ENCODE data around the gene ZACN.

ZACN gene

GRCh38 chr17:76078860-76079534 lies at the start of gene ZACN:
Gene ZACN, plus strand, starts transcription at chr17:76079182. Its CDS starts 83 bp downstream, at chr17:76079265.
- in situ Hi-C loops (cut with HindIII; ENCODE audit: low sequenced_read_pairs), result no loop called here

DNA sequence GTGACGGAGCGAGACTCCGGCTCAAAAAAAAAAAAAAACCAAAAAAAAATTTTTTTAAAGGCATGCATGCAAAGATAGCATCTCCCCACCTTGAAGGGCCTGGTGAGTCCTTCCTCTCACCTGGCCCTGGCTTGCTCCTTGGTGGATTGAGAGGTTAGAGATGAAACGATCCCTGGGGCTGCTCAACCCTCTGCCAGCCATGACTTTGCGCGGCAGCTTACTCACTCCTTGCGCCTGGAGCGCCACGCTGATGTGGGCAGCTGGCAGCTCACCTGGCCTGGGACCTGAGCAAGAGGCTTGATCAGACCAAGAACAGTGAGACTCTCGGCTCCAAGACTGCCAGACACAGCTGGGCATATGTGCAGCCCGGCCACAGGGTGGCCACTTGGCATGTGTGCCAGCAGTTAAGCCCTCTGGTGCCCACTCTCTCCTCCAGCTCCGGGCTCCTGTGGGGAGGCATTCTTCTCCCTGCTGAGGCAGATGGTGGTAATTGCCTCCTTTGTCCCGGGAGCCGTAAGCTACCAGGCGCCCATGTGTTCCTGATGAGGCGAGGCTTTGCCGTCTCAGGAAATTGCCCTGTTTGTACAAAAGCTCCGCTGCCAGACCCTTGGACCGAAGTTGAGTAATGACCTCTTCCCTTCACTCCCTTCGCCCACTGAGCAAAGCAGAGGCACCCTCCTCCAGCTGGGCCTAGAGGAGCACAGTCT lies 46.8 kb upstream of the ZACN start:
- in situ Hi-C loops (cut with HindIII; ENCODE audit: low sequenced_read_pairs), result loop anchor here (25.0 kb wide), 1 partner anchor 405 kb away; no protein-coding TSS in a partner anchor

GRCh38 chr17:76032780-76033108 lies 46.2 kb upstream of the ZACN start:
- in situ Hi-C loops (cut with HindIII; ENCODE audit: low sequenced_read_pairs), result loop anchor here (25.0 kb wide), 1 partner anchor 405 kb away; no protein-coding TSS in a partner anchor

- in situ Hi-C loops (cut with HindIII; ENCODE audit: low sequenced_read_pairs), result loop anchor here (25.0 kb wide), 1 partner anchor 404 kb away; no protein-coding TSS in a partner anchor
Measured at GRCh38 chr17:76033139-76033538, 45.8 kb upstream of the ZACN start.

DNA sequence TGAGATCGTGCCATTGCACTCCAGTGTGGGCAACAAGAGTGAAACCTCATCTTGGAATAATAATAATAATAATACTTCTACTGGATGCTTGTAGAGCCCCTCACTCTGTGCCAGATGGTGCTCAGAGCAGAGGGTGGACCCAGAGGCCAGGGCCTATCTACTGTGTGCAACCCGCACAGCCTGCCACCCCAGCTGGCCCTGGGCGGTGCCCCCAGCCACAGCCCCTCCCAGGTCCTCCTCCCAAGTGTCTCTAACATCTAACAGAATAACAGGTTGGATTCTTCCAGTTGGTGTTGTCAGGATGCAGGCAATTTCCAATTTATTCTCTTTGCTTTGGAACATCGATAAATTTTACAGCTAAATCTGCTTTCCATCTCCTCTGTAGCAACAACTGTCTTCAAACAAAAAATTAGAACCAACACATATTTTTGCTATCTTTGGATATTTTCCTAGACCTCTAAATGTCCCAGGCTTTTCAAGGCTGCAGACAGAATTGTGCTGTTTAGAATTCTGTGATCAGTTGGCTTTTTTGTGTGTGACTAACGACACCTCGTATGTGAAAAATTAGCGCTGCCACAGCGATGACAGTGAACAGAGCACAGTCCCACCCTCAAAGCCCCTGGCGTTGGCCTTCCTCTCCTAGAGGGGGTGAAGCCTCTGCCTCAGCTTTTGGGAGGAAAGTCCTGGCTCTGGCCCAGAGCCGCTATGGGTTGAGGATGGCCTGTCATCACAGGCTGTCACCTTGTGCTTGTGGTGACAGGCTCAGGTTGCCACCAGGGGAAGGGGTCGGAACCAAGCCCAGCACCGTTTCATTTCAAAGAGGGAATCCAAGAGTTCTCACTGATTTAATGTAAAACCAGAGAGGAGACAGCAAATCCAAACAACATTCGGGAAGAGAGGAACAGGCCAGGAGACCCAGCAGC lies 44.3 kb upstream of the ZACN start:
- in situ Hi-C loops (cut with HindIII; ENCODE audit: low sequenced_read_pairs), result loop anchor here (25.0 kb wide), 1 partner anchor 403 kb away; no protein-coding TSS in a partner anchor

- in situ Hi-C loops (cut with HindIII; ENCODE audit: low sequenced_read_pairs), result loop anchor here (25.0 kb wide), 1 partner anchor 401 kb away; no protein-coding TSS in a partner anchor
Measured at GRCh38 chr17:76036497-76037261, 42.3 kb upstream of the ZACN start.

DNA sequence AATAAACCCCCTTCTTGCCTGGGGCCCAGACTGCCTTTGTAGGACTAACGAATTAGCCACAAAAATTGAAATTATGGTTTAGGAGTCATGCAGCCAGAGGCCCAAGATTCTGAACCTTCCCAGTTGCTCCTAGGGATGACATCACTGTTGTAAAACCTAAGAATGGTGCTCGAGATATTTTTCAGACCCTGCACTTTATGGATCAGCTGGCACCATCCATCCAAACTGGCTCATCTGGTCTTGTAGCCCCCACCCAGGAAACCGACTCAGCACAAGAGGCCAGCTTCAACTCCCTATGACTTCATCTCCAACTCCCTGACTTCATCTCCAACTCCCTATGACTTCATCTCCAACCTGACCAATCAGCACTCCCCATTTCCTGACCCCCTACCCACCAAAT lies 40.9 kb upstream of the ZACN start:
- in situ Hi-C loops (cut with HindIII; ENCODE audit: low sequenced_read_pairs), result loop anchor here (25.0 kb wide), 1 partner anchor 399 kb away; no protein-coding TSS in a partner anchor

- in situ Hi-C loops (cut with HindIII; ENCODE audit: low sequenced_read_pairs), result loop anchor here (25.0 kb wide), 1 partner anchor 398 kb away; no protein-coding TSS in a partner anchor
Measured at GRCh38 chr17:76039121-76039520, 39.9 kb upstream of the ZACN start.

DNA sequence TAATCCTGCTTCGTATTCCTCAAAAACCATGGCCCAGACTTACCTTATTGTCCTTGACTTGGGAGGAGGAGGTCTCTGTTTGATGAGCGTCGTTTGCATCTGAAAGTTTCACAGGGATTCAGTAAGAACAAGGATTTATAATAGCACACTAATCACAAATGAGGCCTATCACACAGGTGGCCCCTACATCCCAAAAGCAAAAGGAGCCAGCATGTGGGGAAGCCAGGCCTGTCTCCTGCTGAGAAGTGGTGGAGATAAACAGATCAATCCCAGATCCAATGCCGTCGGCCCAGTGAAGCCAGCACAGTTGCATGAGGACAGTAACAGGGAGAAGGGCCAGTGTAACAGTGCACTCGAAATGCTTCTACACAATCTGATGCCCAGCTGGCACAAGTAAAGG lies 38.6 kb upstream of the ZACN start:
- in situ Hi-C loops (cut with HindIII; ENCODE audit: low sequenced_read_pairs), result loop anchor here (25.0 kb wide), 1 partner anchor 397 kb away; no protein-coding TSS in a partner anchor

- in situ Hi-C loops (cut with HindIII; ENCODE audit: low sequenced_read_pairs), result loop anchor here (25.0 kb wide), 1 partner anchor 394 kb away; no protein-coding TSS in a partner anchor
Measured at GRCh38 chr17:76042868-76043267, 36.1 kb upstream of the ZACN start.

DNA sequence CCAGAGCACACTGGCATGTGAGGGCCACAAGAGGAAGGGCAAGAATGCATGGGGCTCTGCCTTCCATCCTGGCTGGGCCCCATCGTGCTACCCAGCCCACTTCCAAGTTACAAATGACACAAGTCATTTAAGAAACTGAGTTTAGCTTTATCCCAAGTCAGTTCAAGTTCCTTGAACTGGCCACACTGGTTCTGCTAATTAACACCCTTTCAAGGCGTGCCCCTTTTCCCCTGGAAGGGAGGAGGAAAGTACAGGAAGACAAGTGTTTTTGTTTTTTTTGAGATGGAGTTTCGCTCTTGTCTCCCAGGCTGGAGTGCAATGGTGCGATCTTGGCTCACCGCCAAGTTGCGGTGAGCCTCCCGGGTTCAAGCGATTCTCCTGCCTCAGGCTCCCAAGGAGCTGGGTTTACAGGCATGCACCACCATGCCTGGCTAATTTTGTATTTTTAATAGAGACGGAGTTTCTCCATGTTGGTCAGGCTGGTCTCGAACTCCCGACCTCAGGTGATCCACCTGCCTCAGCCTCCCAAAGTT lies 34.4 kb upstream of the ZACN start:
- in situ Hi-C loops (cut with HindIII; ENCODE audit: low sequenced_read_pairs), result loop anchor here (25.0 kb wide), 1 partner anchor 393 kb away; no protein-coding TSS in a partner anchor

DNA sequence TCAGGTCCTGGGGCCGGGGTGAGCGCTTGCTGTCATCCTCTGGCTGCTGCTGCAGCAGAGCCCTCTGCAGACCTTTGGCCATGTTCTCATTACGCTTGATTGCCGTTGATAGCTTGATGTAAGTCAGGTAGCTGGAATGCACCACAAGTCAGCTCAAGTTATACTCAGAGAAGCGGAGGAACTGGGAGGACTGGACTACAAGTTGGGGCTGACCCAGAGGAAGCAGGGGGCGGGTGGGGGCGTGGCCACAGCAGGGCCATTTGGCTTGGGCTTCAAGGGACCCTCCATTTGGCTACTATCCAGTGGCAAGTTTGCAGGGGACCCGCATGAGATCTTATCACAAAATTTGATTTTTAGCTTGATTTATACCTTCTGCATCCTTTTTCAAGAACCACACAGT lies 32.9 kb upstream of the ZACN start:
- in situ Hi-C loops (cut with HindIII; ENCODE audit: low sequenced_read_pairs), result loop anchor here (25.0 kb wide), 1 partner anchor 391 kb away; no protein-coding TSS in a partner anchor

DNA sequence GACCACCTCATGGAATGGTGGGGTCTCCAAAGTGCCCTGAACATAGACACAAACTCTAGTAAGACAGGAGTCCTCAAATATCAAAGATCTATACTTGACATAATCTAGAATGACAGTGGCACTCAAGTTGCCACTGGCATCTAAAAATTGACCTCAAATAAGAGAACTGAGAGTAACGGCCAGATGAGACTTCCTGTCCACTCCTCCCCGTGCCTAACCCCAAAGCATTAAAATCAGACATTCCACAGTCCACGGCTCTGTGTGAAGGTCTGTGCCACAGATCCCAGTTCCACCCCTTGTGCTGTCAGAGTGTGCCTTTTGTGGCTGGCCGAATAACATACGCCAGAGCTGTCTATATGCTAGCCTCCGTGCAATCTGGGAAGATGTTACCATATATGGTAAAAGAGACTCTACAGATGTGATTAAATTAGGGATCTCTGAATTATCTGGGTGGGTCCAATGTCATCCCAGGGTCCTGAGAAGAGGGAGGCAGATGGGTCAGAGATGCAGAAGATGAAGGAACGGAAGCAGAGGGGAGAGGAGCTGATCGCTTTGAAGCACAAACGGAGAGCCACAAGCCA lies 30.9 kb upstream of the ZACN start:
- in situ Hi-C loops (cut with HindIII; ENCODE audit: low sequenced_read_pairs), result loop anchor here (25.0 kb wide), 1 partner anchor 389 kb away; no protein-coding TSS in a partner anchor

DNA sequence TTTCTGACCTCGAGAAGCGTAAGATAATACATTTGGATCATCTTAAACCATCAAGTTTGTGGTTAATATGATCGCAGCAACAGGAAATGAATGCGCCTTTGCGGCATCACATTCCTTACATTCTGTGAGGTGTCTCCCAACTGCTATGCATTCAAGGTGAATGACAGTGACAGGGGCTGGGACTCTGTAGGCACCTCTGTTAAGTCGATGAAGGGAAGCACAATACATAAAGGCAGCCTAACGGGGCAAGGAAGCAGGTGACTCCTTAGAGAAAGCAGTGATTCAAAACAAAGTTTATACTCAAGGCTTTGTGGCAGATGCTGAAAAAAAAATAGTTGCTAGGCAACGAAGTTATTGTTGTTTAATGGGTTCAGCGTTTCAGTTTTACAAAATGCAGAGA lies 30.3 kb upstream of the ZACN start:
- in situ Hi-C loops (cut with HindIII; ENCODE audit: low sequenced_read_pairs), result loop anchor here (25.0 kb wide), 1 partner anchor 389 kb away; no protein-coding TSS in a partner anchor

- in situ Hi-C loops (cut with HindIII; ENCODE audit: low sequenced_read_pairs), result loop anchor here (25.0 kb wide), 1 partner anchor 388 kb away; no protein-coding TSS in a partner anchor
Measured at GRCh38 chr17:76049239-76049638, 29.7 kb upstream of the ZACN start.

DNA sequence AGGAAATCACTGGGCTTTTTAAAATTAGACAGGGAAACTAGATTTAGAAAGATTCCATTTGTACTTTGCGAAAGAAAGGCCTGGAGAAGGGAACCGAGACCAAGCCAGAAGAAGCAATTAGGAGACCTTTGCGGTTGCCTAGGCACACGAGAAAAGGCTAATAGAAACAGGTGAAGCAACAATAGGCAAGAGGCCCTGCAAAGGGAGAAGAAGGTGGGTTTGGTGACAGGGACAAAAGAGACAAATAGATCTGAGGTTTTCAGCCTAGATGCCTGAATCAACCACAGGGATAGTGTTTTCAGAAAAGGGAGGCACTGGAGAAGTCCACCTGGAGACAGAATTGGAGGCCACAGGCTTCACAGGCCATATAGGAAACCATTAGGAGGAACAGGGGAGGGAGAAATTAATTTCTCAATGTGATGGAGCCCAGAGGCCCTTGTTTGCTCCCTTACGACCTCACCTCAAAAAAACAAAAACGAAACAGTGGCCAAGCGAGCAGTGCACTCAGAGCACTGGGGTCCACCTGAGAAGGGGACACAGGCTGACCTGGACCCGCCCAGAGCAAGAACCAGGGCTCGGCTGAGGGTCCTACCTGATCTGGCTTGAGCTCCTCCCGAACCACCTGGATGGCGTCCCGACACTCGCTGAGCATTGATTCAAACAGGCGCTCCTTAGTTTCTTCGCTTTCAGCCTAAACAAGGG lies 29.0 kb upstream of the ZACN start:
- in situ Hi-C loops (cut with HindIII; ENCODE audit: low sequenced_read_pairs), result loop anchor here (25.0 kb wide), 1 partner anchor 387 kb away; no protein-coding TSS in a partner anchor

- in situ Hi-C loops (cut with HindIII; ENCODE audit: low sequenced_read_pairs), result no loop called here
Measured at GRCh38 chr17:76050538-76051467, 28.2 kb upstream of the ZACN start.
